ENCODE results near the gene KIF26A. TPM values are rescaled to one million over a fixed set of nuclear protein-coding genes. Genes with fewer than 3 reads are reported as not detected.

Gene KIF26A
- polyA plus RNA-seq, 1 of the 3 experiments (the other 2 are of a cell fraction): 1.7 TPM

DNA sequence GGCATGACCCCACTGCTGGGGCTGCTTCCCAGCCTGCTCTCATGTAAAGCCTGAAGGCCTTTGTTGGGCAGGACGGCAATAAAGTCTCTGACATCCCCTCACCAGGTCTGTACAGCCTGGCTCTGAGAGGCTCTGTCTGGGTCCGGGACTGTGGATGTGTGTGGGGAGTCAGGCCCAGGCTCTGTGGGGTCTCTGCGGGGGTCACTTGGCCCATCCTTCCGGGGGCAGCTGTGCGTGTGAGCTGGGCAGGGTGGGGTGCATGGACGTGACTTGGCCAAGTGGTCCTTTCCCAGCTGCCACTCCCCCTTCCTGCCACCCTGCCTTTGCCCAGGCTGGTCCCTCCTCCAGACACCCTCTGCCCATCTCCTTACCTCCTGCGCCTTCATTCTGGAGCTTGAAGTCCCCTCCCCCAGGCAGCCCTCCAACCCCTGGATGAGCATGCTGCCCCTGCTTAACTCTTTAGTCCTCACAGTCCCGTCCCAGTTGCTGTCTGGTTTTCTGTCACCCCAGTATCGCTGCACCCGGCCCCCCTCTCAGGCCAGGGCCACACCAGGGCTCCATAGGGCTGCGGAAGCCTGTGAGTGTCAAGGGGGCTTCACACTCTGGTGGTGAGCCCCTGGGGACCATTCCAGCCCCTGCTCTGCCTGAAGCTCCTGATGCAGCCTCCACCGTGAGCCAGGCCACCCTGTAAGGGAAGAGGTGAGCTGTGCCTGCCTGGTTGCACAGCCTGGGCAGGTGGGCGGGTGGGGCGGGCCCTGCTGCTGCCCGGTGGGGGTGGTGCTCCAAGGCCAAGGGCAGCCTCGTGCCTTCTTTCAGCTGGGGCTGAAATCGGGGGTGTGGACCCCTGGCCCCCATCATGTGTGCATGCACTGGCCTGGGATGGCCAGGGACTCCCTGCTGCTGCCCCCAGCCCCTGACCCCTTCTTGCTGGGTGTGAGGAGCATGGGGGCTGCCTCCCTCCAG, 25.5 kb upstream of the KIF26A start:
- H3K9me3 ChIP-seq: no peaks in the 10 kb centered on the region
- H3K79me2 ChIP-seq (ENCODE audit: insufficient read depth): no peaks in the 10 kb centered on the region
- no peaks in the 10 kb centered on the region for H3K9me2 ChIP-seq
- no peak overlapping the region for H3K9ac ChIP-seq
- no peak overlapping the region for H3K27ac ChIP-seq (ENCODE audit: low read depth in 2 of 2, low read length in 1 of 2)
- ChIA-PET CTCF (interaction anchor here (0.6 to 3.7 kb wide), 7 partner anchors 9 to 538 kb away, joined by 3 to 13 read pairs (median 5); no protein-coding TSS in a partner anchor), POLR2A (no interaction called here)
- no peaks in the 10 kb centered on the region for H3K27me3 ChIP-seq (ENCODE audit: insufficient read depth)
- H3K4me2 ChIP-seq: no peak overlapping the region
- no peaks in the 10 kb centered on the region for H3K36me3 ChIP-seq (replicated peaks in 1 of 2; ENCODE audit: control insufficient read depth in 1 of 2, insufficient read depth in 2 of 2, low read length in 1 of 2)
- WGBS (ENCODE audit: low lambda C conversion rate): 55% methylated on average over 6 of the region's 17 CpGs
- peaks cover 0 to 13% of the 10 kb centered on the region in 2 experiments; a peak in 1 of 4 replicates for H3K4me1 ChIP-seq (ENCODE audit: control insufficient read depth in 1 of 2, insufficient read depth in 2 of 2, low read depth in 1 of 2, low read length in 1 of 2)
- H4K20me1 ChIP-seq (ENCODE audit: insufficient read depth): no peaks in the 10 kb centered on the region
- TF ChIP-seq, protein P1, sequence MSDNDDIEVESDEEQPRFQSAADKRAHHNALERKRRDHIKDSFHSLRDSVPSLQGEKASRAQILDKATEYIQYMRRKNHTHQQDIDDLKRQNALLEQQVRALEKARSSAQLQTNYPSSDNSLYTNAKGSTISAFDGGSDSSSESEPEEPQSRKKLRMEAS (IDR thresholded peaks at IDR 0.05; ENCODE audit: low read depth): no peak
- TF ChIP-seq, protein P2, sequence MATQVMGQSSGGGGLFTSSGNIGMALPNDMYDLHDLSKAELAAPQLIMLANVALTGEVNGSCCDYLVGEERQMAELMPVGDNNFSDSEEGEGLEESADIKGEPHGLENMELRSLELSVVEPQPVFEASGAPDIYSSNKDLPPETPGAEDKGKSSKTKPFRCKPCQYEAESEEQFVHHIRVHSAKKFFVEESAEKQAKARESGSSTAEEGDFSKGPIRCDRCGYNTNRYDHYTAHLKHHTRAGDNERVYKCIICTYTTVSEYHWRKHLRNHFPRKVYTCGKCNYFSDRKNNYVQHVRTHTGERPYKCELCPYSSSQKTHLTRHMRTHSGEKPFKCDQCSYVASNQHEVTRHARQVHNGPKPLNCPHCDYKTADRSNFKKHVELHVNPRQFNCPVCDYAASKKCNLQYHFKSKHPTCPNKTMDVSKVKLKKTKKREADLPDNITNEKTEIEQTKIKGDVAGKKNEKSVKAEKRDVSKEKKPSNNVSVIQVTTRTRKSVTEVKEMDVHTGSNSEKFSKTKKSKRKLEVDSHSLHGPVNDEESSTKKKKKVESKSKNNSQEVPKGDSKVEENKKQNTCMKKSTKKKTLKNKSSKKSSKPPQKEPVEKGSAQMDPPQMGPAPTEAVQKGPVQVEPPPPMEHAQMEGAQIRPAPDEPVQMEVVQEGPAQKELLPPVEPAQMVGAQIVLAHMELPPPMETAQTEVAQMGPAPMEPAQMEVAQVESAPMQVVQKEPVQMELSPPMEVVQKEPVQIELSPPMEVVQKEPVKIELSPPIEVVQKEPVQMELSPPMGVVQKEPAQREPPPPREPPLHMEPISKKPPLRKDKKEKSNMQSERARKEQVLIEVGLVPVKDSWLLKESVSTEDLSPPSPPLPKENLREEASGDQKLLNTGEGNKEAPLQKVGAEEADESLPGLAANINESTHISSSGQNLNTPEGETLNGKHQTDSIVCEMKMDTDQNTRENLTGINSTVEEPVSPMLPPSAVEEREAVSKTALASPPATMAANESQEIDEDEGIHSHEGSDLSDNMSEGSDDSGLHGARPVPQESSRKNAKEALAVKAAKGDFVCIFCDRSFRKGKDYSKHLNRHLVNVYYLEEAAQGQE (IDR thresholded peaks at IDR 0.05; ENCODE audit: low read depth, low read length): no peak
- TF ChIP-seq ELF1 (IDR thresholded peaks at IDR 0.05) (no peak), RFX5 (IDR thresholded peaks at IDR 0.05; ENCODE audit: low read length) (no peak), NFIC (IDR thresholded peaks at IDR 0.05; ENCODE audit: borderline replicate concordance) (no peak), EZH2phosphoT487 (IDR thresholded peaks at IDR 0.05; ENCODE audit: borderline replicate concordance, low read depth) (no peak), RXRA (IDR thresholded peaks at IDR 0.05; ENCODE audit: borderline replicate concordance, low read depth) (no peak), TAF1 (IDR thresholded peaks at IDR 0.05; ENCODE audit: borderline replicate concordance, low read depth, low read length) (no peak), MXI1 (IDR thresholded peaks at IDR 0.05; ENCODE audit: low read depth, low read length) (no peak), MEF2A (IDR thresholded peaks at IDR 0.05; ENCODE audit: borderline replicate concordance, low read depth) (no peak), SIN3A (IDR thresholded peaks at IDR 0.05; ENCODE audit: borderline replicate concordance, low read depth, low read length) (no peak), FOSL2 (IDR thresholded peaks at IDR 0.05; ENCODE audit: borderline replicate concordance, low read depth) (no peak), FOXM1 (IDR thresholded peaks at IDR 0.05; ENCODE audit: low read depth) (no peak), SMC3 (IDR thresholded peaks at IDR 0.05; ENCODE audit: low read depth, low read length) (no peak), EP300 (IDR thresholded peaks at IDR 0.05; ENCODE audit: borderline replicate concordance in 1 of 2, low read depth in 1 of 2, low read length in 1 of 2) (no peak)
- TF ChIP-seq, protein P3, sequence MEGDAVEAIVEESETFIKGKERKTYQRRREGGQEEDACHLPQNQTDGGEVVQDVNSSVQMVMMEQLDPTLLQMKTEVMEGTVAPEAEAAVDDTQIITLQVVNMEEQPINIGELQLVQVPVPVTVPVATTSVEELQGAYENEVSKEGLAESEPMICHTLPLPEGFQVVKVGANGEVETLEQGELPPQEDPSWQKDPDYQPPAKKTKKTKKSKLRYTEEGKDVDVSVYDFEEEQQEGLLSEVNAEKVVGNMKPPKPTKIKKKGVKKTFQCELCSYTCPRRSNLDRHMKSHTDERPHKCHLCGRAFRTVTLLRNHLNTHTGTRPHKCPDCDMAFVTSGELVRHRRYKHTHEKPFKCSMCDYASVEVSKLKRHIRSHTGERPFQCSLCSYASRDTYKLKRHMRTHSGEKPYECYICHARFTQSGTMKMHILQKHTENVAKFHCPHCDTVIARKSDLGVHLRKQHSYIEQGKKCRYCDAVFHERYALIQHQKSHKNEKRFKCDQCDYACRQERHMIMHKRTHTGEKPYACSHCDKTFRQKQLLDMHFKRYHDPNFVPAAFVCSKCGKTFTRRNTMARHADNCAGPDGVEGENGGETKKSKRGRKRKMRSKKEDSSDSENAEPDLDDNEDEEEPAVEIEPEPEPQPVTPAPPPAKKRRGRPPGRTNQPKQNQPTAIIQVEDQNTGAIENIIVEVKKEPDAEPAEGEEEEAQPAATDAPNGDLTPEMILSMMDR (IDR thresholded peaks at IDR 0.05): no peak
- TF ChIP-seq, protein P4, sequence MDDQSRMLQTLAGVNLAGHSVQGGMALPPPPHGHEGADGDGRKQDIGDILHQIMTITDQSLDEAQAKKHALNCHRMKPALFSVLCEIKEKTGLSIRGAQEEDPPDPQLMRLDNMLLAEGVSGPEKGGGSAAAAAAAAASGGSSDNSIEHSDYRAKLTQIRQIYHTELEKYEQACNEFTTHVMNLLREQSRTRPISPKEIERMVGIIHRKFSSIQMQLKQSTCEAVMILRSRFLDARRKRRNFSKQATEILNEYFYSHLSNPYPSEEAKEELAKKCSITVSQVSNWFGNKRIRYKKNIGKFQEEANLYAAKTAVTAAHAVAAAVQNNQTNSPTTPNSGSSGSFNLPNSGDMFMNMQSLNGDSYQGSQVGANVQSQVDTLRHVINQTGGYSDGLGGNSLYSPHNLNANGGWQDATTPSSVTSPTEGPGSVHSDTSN (IDR thresholded peaks at IDR 0.05): no peak
- H2AFZ ChIP-seq (ENCODE audit: low read depth): no peak overlapping the region
- H3F3A ChIP-seq (replicated peaks; ENCODE audit: insufficient read depth): no peaks in the 10 kb centered on the region
- no peak overlapping the region for H3K4me3 ChIP-seq (ENCODE audit: low read depth in 2 of 2, low read length in 1 of 2)
- peak; percentile 29 for DNase-seq

Data from SK-N-SH (cell line).